MCF 10A (cell line): ENCODE results near the gene NUFIP1. TPM values are rescaled to one million over a fixed set of nuclear protein-coding genes. Genes with fewer than 3 reads are reported as not detected.

ENCODE experiments used
- BruUV-seq: library from RNA; stranded (reverse); fragments of 400-500 nt; replicated peaks from 2 replicates; lab custom pipeline; 2021; lab: Mats Ljungman, UMichigan
- CTCF ChIA-PET: fragments of 300-600 bp; sonication (Branson Sonifier 250); formaldehyde crosslinking; extraction: SDS; loops from one replicate; lab custom pipeline; 2021; ENCODE audit warnings: antibody characterized with exemption, inconsistent platforms; lab: Yijun Ruan, JAX
- POLR2A ChIA-PET: fragments of 300-600, 350-650 bp; sonication (Branson Sonifier 250); formaldehyde crosslinking; extraction: SDS; loops from one replicate; lab custom pipeline; 2020; ENCODE audit warnings: antibody characterized with exemption, inconsistent platforms; lab: Yijun Ruan, JAX
- DNase-seq: peaks from one replicate; pipeline ENCODE4 v3.0.0-alpha.2; 2018; ENCODE audit not compliant: unreplicated experiment
- H3K27ac Mint-ChIP-seq: one replicate; pipeline ENCODE4 v1.8.0; 2022; ENCODE audit warnings: mild to moderate bottlenecking, low read depth, mixed read lengths; ENCODE audit not compliant: unreplicated experiment
- H3K27me3 Mint-ChIP-seq: one replicate; pipeline ENCODE4 v1.8.0; 2022; ENCODE audit warnings: mixed read lengths; ENCODE audit not compliant: insufficient read depth, unreplicated experiment
- H3K36me3 Mint-ChIP-seq: one replicate; pipeline ENCODE4 v1.8.0; 2022; ENCODE audit warnings: mild to moderate bottlenecking, moderate library complexity, mixed read lengths; ENCODE audit not compliant: insufficient read depth, unreplicated experiment
- H3K4me1 Mint-ChIP-seq: one replicate; pipeline ENCODE4 v1.8.0; 2022; ENCODE audit warnings: mixed read lengths; ENCODE audit not compliant: insufficient read depth, unreplicated experiment
- H3K4me3 Mint-ChIP-seq: one replicate; pipeline ENCODE4 v1.8.0; 2022; ENCODE audit warnings: mild to moderate bottlenecking, moderate library complexity, mixed read lengths; ENCODE audit not compliant: unreplicated experiment
- H3K9me3 Mint-ChIP-seq: one replicate; pipeline ENCODE4 v1.8.0; 2022; ENCODE audit warnings: mixed read lengths; ENCODE audit not compliant: unreplicated experiment
- intact Hi-C: fragments of 100-400 bp; cut with micrococcal nuclease; formaldehyde crosslinking; loops from 2 replicates; pipeline ENCODE4 v1.14.1; 2022
- total RNA-seq: library from RNA; stranded (reverse); gene quantifications from 2 replicates; pipeline ENCODE4 v1.2.3, GENCODE V29; 2022
- TF ChIP-seq, protein P1 (sequence below): fragments of 200-600 bp; IDR thresholded peaks from one replicate; pipeline ENCODE4 v1.8.0; 2022; ENCODE audit warnings: antibody characterized with exemption, mild to moderate bottlenecking; ENCODE audit not compliant: unreplicated experiment

The NUFIP1 gene
- total RNA-seq, 1 experiment from 2014 or later = 9.7 TPM

DNA sequence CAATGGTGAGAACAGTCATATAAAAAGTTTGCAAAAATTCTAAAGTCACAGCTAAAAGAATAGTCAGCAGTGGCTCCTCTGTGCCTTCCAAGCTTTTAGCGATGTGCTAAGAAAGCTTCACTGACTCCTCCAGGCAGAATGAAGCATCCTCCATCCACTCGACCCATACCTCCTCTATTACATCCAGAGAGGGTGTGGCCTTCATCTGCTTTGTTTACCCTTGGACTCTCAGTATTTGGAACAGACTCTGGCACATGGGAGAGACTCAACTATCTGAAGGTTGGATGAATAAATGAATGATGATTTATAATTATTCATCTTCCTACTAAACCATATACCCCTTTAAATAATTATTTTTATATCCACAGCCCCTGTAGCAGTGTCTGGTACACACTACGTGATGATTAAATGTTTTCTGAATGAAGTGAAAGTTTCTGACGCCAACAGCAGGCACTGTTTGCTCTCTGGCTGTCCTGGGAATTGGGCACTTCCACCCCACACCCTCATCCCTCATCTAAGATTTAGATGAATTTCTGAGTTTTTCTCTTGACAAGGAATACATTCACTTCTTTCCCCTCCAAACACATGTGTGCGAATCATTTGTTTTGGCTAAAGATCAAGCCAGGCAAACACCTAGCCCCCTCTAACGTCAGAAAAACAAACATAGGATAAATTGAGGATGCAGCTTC, 93.9 kb downstream of the NUFIP1 start:
- Mint-ChIP-seq H3K36me3 (peaks cover 4% of the 10 kb centered on the region), H3K4me3 (no peak overlapping the region), H3K27me3 (no peaks in the 10 kb centered on the region), H3K4me1 (no peaks in the 10 kb centered on the region), H3K9me3 (no peaks in the 10 kb centered on the region), H3K27ac (no peak overlapping the region)
- DNase-seq = no peak
- TF ChIP-seq, protein P1, sequence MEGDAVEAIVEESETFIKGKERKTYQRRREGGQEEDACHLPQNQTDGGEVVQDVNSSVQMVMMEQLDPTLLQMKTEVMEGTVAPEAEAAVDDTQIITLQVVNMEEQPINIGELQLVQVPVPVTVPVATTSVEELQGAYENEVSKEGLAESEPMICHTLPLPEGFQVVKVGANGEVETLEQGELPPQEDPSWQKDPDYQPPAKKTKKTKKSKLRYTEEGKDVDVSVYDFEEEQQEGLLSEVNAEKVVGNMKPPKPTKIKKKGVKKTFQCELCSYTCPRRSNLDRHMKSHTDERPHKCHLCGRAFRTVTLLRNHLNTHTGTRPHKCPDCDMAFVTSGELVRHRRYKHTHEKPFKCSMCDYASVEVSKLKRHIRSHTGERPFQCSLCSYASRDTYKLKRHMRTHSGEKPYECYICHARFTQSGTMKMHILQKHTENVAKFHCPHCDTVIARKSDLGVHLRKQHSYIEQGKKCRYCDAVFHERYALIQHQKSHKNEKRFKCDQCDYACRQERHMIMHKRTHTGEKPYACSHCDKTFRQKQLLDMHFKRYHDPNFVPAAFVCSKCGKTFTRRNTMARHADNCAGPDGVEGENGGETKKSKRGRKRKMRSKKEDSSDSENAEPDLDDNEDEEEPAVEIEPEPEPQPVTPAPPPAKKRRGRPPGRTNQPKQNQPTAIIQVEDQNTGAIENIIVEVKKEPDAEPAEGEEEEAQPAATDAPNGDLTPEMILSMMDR = no peak
- BruUV-seq = no TSS peak
- intact Hi-C loops = no loop called here
- ChIA-PET CTCF (no interaction called here), POLR2A (no interaction called here)

DNA sequence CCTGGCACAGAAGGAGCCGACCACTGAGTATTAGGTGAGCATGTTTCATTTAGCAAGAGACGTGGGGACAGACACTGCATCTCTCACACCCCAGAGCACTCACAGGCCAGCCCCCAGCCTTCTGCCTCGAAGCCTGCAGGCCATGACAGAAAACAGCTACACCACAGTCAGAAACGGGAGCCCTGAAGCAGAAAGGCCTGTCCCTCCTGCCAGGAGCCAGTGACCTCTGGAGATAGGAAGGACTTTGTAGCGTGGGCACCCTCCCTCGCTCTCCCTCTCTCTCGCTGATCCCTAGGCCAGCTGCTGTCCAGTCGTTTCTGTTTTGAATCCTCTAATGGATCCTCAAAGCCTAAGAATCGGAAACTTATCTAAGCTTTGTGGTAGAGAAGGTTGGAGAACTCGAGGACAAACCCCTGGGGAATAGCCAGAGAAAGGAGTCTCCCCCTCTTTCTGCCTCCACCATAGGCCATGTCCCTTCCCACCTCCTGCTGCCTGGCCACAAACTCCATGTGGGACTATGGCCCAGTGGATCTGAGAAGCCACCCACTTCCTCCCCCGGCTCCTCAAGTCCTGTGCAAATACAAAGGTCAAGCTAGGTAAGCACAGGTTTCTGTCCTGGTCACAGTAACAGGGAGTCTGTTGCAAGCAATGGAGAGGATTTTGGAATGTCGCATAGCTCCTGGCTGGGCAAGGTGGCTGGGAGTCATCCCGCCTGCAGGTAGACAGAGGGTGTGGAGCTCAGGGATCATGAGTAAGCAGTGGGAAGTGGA, 95.1 kb downstream of the NUFIP1 start:
- H3K4me1 Mint-ChIP-seq = no peaks in the 10 kb centered on the region
- POLR2A ChIA-PET = no interaction called here
- no peaks in the 10 kb centered on the region for H3K9me3 Mint-ChIP-seq
- no TSS peak for BruUV-seq
- H3K4me3 Mint-ChIP-seq = no peak overlapping the region
- CTCF ChIA-PET = interaction anchor here (0.6 kb wide), 1 partner anchor 316 kb away, joined by 3 read pairs; no protein-coding TSS in a partner anchor
- H3K36me3 Mint-ChIP-seq = peaks cover 4% of the 10 kb centered on the region
- intact Hi-C loops = no loop called here
- DNase-seq = no peak
- H3K27me3 Mint-ChIP-seq = no peaks in the 10 kb centered on the region
- H3K27ac Mint-ChIP-seq = no peak overlapping the region
- TF ChIP-seq, protein P1 = no peak

Other genes starting within 250 kb of the NUFIP1 start
- 21.0 and 22.5 TPM in 2 replicates for gene GPALPP1, start 67 bp upstream of the NUFIP1 start, total RNA-seq
- 41.2 and 47.4 TPM in 2 replicates for gene GTF2F2, start 131.0 kb upstream of the NUFIP1 start, total RNA-seq
- gene KCTD4, start 211.6 kb upstream of the NUFIP1 start, total RNA-seq = 0.54 and 0.79 TPM in 2 replicates